HFFc6 (cell line): ENCODE data around the gene DHRS7B. TPM values are rescaled to one million over a fixed set of nuclear protein-coding genes. Genes with fewer than 3 reads are reported as not detected.

Experiments used
- DNase-seq: peaks from one replicate; pipeline ENCODE4 v3.0.0-alpha.2; 2018
- H3K27ac Mint-ChIP-seq: 2 replicates; pipeline ENCODE4 v1.8.0; 2020; ENCODE audit warnings: mild to moderate bottlenecking, mixed read lengths
- H3K27me3 Mint-ChIP-seq: 2 replicates; pipeline ENCODE4 v1.8.0; 2021; ENCODE audit warnings: mild to moderate bottlenecking, moderate library complexity, mixed read lengths; ENCODE audit not compliant: insufficient read depth
- H3K36me3 Mint-ChIP-seq: 2 replicates; pipeline ENCODE4 v1.8.0; 2021; ENCODE audit warnings: low read depth, mixed read lengths
- H3K4me1 Mint-ChIP-seq: 2 replicates; pipeline ENCODE4 v1.8.0; 2020; ENCODE audit warnings: low read depth, mixed read lengths
- H3K4me3 Mint-ChIP-seq: 2 replicates; pipeline ENCODE4 v1.8.0; 2020; ENCODE audit warnings: mild to moderate bottlenecking, moderate library complexity, mixed read lengths
- H3K9me3 Mint-ChIP-seq: 2 replicates; pipeline ENCODE4 v1.8.0; 2020; ENCODE audit warnings: mild to moderate bottlenecking, mixed read lengths
- total RNA-seq, 6 experiments: library from RNA; stranded (reverse); fragmentation: NEBNext Ultra II Directional; extraction: Animal tissue kit (Norgen Biotek cat#: 25700); gene quantifications; 2 replicates in 1 of 6; 3 replicates in 5 of 6; pipeline ENCODE4 v1.2.3, GENCODE V29; 2021
- TF ChIP-seq, protein P1 (sequence below): fragments of 200-600 bp; sonication (generic); IDR thresholded peaks from 2 replicates; pipeline ENCODE4 v1.5.0; 2021; ENCODE audit warnings: antibody characterized with exemption, mild to moderate bottlenecking

DHRS7B gene
- total RNA-seq, 6 experiments from 2014 or later = 12.3 to 20.8 (median 14.7) TPM

GRCh38 chr17:21149621-21150020 is 22.9 kb downstream of the DHRS7B start:
- Mint-ChIP-seq H3K27me3 (no peaks in the 10 kb centered on the region), H3K9me3 (peaks cover 5% of the 10 kb centered on the region; the same call in 1 of the 2 replicates), H3K36me3 (peaks cover 18% of the 10 kb centered on the region), H3K4me3 (no peak overlapping the region), H3K27ac (no peak overlapping the region), H3K4me1 (no peaks in the 10 kb centered on the region)
- TF ChIP-seq, protein P1, sequence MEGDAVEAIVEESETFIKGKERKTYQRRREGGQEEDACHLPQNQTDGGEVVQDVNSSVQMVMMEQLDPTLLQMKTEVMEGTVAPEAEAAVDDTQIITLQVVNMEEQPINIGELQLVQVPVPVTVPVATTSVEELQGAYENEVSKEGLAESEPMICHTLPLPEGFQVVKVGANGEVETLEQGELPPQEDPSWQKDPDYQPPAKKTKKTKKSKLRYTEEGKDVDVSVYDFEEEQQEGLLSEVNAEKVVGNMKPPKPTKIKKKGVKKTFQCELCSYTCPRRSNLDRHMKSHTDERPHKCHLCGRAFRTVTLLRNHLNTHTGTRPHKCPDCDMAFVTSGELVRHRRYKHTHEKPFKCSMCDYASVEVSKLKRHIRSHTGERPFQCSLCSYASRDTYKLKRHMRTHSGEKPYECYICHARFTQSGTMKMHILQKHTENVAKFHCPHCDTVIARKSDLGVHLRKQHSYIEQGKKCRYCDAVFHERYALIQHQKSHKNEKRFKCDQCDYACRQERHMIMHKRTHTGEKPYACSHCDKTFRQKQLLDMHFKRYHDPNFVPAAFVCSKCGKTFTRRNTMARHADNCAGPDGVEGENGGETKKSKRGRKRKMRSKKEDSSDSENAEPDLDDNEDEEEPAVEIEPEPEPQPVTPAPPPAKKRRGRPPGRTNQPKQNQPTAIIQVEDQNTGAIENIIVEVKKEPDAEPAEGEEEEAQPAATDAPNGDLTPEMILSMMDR = no peak
- DNase-seq = no peak

DNA sequence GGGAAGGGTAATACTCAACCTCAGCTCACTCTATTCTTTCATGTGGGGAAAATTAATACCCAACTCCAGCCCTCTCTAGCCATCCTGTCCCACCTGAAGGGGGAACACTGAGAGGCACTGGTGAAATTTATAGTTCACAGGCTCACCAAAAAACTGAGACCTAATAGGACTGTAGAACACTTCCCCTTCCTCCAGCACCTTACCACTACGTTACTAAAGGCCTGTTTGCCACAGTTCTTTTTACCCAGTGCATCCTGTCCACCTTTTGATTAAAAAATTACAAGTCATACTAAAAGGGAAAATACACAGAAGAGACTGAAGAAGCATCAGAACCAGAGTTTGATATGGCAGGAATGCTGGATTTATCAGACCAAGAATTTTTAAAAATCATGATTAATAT is 26.0 kb downstream of the DHRS7B start:
- Mint-ChIP-seq H3K27me3 (no peaks in the 10 kb centered on the region), H3K9me3 (peaks cover 5% of the 10 kb centered on the region; the same call in 1 of the 2 replicates), H3K4me1 (no peaks in the 10 kb centered on the region), H3K27ac (no peak overlapping the region), H3K4me3 (no peak overlapping the region), H3K36me3 (peaks cover 11% of the 10 kb centered on the region)
- no peak for DNase-seq
- TF ChIP-seq, protein P1 = no peak

- Mint-ChIP-seq H3K36me3 (no peaks in the 10 kb centered on the region; the same call in 1 of the 2 replicates), H3K27ac (no peak overlapping the region), H3K4me1 (peaks cover 26% of the 10 kb centered on the region), H3K9me3 (no peaks in the 10 kb centered on the region; the same call in 1 of the 2 replicates), H3K4me3 (no peak overlapping the region), H3K27me3 (no peaks in the 10 kb centered on the region)
- TF ChIP-seq, protein P1 = no peak
- no peak for DNase-seq
Observed at GRCh38 chr17:21157586-21158370, 31.0 kb downstream of the DHRS7B start.

DNA sequence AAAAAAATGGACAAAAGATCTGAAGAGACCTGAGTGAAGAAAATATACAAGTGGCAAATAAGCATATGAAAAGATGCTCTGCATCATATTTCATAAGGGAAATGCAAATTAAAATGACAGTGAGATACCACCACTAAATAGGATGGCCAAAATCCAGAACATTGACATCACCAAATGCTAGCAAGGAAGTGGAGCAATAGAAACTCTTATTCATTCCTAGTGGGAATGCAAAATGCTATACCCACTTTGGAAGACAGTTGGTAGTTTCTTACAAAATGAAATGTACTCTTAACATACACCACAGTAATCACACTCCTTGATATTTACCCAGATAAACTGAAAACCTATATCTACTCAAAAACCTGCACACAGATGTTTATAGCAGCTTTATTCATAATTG is 33.6 kb downstream of the DHRS7B start:
- TF ChIP-seq, protein P1 = no peak
- DNase-seq = no peak
- H3K9me3 Mint-ChIP-seq = no peaks in the 10 kb centered on the region
- peaks cover 26% of the 10 kb centered on the region for H3K4me1 Mint-ChIP-seq
- H3K27me3 Mint-ChIP-seq = no peaks in the 10 kb centered on the region
- no peak overlapping the region for H3K4me3 Mint-ChIP-seq
- no peaks in the 10 kb centered on the region for H3K36me3 Mint-ChIP-seq
- peak overlapping the region; percentile 93; the same call in 1 of the 2 replicates for H3K27ac Mint-ChIP-seq

- no peaks in the 10 kb centered on the region for H3K36me3 Mint-ChIP-seq
- peak; percentile 81 for DNase-seq
- TF ChIP-seq, protein P1 = no peak
- peak overlapping the region; percentile 78 for H3K4me3 Mint-ChIP-seq
- peak overlapping the region; percentile 93 for H3K27ac Mint-ChIP-seq
- no peaks in the 10 kb centered on the region for H3K9me3 Mint-ChIP-seq
- H3K4me1 Mint-ChIP-seq = peaks cover 29% of the 10 kb centered on the region
- no peaks in the 10 kb centered on the region for H3K27me3 Mint-ChIP-seq
Observed at GRCh38 chr17:21161498-21162393, 35.0 kb downstream of the DHRS7B start.
